Caco-2 (cell line): ENCODE data around the gene SLC20A1. TPM values are rescaled to one million over a fixed set of nuclear protein-coding genes. Genes with fewer than 3 reads are reported as not detected.
A peak's percentile ranks its signal among the peaks of the same experiment; 100 is the strongest.

Experiments
- BruUV-seq: library from RNA; stranded (reverse); fragments of 400-500 nt; replicated peaks from 2 replicates; lab custom pipeline; 2021; lab: Mats Ljungman, UMichigan
- CTCF ChIA-PET: fragments of 300-600 bp; sonication (Branson Sonifier 250); formaldehyde crosslinking; loops from one replicate; lab custom pipeline; 2022; ENCODE audit warnings: antibody characterized with exemption; lab: Charles Lee
- POLR2A ChIA-PET: fragments of 300-600 bp; sonication (Branson Sonifier 250); formaldehyde crosslinking; loops from one replicate; lab custom pipeline; 2022; ENCODE audit warnings: antibody characterized with exemption; lab: Charles Lee
- DNase-seq, 2 experiments: peaks; one replicate each; pipeline versions ENCODE4 v3.0.0 to v3.0.0-alpha.2; 2020 to 2022
- H3K27me3 ChIP-seq: replicated peaks from 2 replicates; pipeline ENCODE4 v1.6.0; 2011; ENCODE audit warnings: low read length; ENCODE audit not compliant: control insufficient read depth, insufficient read depth
- H3K36me3 ChIP-seq: 2 replicates; pipeline ENCODE4 v1.5.1; 2011; ENCODE audit warnings: low read length; ENCODE audit not compliant: control insufficient read depth, insufficient read depth
- H3K4me1 ChIP-seq: fragments of 250-450 bp; sonication (Bioruptor Pico); 2 replicates; pipeline ENCODE4 v1.5.1; 2020; ENCODE audit warnings: mild to moderate bottlenecking
- H3K4me3 ChIP-seq: 2 replicates; pipeline ENCODE4 v1.5.1; 2011; ENCODE audit warnings: low read depth, mild to moderate bottlenecking, control low read depth, low read length
- H3K9me3 ChIP-seq: fragments of 250-450 bp; sonication (Bioruptor Pico); 2 replicates; pipeline ENCODE4 v1.5.1; 2020; ENCODE audit warnings: mild to moderate bottlenecking, moderate library complexity
- H3K27ac Mint-ChIP-seq: one replicate; pipeline ENCODE4 v1.8.0; 2022; ENCODE audit warnings: mixed read lengths; ENCODE audit not compliant: unreplicated experiment
- H3K27me3 Mint-ChIP-seq: one replicate; pipeline ENCODE4 v1.8.0; 2022; ENCODE audit warnings: mixed read lengths; ENCODE audit not compliant: insufficient read depth, unreplicated experiment
- H3K36me3 Mint-ChIP-seq: one replicate; pipeline ENCODE4 v1.8.0; 2022; ENCODE audit warnings: mild to moderate bottlenecking, mixed read lengths; ENCODE audit not compliant: insufficient read depth, unreplicated experiment
- H3K4me1 Mint-ChIP-seq: one replicate; pipeline ENCODE4 v1.8.0; 2022; ENCODE audit warnings: low read depth, mixed read lengths; ENCODE audit not compliant: unreplicated experiment
- H3K4me3 Mint-ChIP-seq: one replicate; pipeline ENCODE4 v1.8.0; 2022; ENCODE audit warnings: mild to moderate bottlenecking, moderate library complexity, mixed read lengths; ENCODE audit not compliant: unreplicated experiment
- H3K9me3 Mint-ChIP-seq: one replicate; pipeline ENCODE4 v1.8.0; 2022; ENCODE audit warnings: mixed read lengths; ENCODE audit not compliant: unreplicated experiment
- intact Hi-C: fragments of 100-400 bp; cut with micrococcal nuclease; formaldehyde crosslinking; loops from one replicate; pipeline ENCODE4 v1.10.0; 2022; ENCODE audit not compliant: unreplicated experiment
- total RNA-seq: library from RNA; stranded (reverse); gene quantifications from 2 replicates; pipeline ENCODE4 v1.2.3, GENCODE V29; 2022
- TF ChIP-seq, protein P1 (sequence below), 2 experiments: fragments of 200-600 bp in 1 of 2; IDR thresholded peaks; 1 replicate in 1 of 2; 2 replicates in 1 of 2; pipeline versions ENCODE4 v1.5.1 to v1.8.0; 2011 to 2022; ENCODE audit warnings: antibody characterized with exemption in 1 of 2, control low read depth in 1 of 2, inconsistent platforms in 1 of 2, low read depth in 1 of 2, low read length in 1 of 2, mild to moderate bottlenecking in 1 of 2, moderate library complexity in 1 of 2; ENCODE audit not compliant: insufficient read depth in 1 of 2, severe bottlenecking in 1 of 2, unreplicated experiment in 1 of 2

The SLC20A1 gene
- total RNA-seq, 1 experiment from 2014 or later = 91.1 TPM

GRCh38 chr2:112646102-112646719 lies 472 bp downstream of the SLC20A1 start:
- H3K27me3 Mint-ChIP-seq = no peaks in the 10 kb centered on the region
- TF ChIP-seq, protein P1, sequence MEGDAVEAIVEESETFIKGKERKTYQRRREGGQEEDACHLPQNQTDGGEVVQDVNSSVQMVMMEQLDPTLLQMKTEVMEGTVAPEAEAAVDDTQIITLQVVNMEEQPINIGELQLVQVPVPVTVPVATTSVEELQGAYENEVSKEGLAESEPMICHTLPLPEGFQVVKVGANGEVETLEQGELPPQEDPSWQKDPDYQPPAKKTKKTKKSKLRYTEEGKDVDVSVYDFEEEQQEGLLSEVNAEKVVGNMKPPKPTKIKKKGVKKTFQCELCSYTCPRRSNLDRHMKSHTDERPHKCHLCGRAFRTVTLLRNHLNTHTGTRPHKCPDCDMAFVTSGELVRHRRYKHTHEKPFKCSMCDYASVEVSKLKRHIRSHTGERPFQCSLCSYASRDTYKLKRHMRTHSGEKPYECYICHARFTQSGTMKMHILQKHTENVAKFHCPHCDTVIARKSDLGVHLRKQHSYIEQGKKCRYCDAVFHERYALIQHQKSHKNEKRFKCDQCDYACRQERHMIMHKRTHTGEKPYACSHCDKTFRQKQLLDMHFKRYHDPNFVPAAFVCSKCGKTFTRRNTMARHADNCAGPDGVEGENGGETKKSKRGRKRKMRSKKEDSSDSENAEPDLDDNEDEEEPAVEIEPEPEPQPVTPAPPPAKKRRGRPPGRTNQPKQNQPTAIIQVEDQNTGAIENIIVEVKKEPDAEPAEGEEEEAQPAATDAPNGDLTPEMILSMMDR (IDR thresholded peaks at IDR 0.05; ENCODE audit: insufficient read depth in 1 of 2, low read depth in 1 of 2, low read length in 1 of 2, severe bottlenecking in 1 of 2, unreplicated experiment in 1 of 2) = no peak
- no peaks in the 10 kb centered on the region for H3K9me3 ChIP-seq
- H3K4me3 Mint-ChIP-seq = peak overlapping the region; percentile 83
- ChIA-PET POLR2A (interaction anchor here (0.6 to 3.3 kb wide), 4 partner anchors 44 to 80 kb away, joined by 8 to 30 read pairs (median 16); partner anchors contain the start of gene CHCHD5), CTCF (interaction anchor here (0.7 to 3.1 kb wide), 4 partner anchors 21 to 80 kb away, joined by 3 to 26 read pairs (median 6); no protein-coding TSS in a partner anchor)
- DNase-seq = no peak
- peak overlapping the region; percentile 93 for H3K4me3 ChIP-seq
- no peaks in the 10 kb centered on the region for H3K27me3 ChIP-seq
- intact Hi-C loops = loop anchor here (5.0 kb wide), 1 partner anchor 46 kb away; no protein-coding TSS in a partner anchor
- H3K9me3 Mint-ChIP-seq = no peaks in the 10 kb centered on the region
- peaks cover 31% of the 10 kb centered on the region for H3K4me1 ChIP-seq
- H3K36me3 ChIP-seq = peaks cover 1% of the 10 kb centered on the region; the same call in 1 of the 2 replicates
- peak overlapping the region; percentile 96 for H3K27ac Mint-ChIP-seq
- H3K4me1 Mint-ChIP-seq = peaks cover 39% of the 10 kb centered on the region
- H3K36me3 Mint-ChIP-seq = peaks cover 72% of the 10 kb centered on the region
- no TSS peak for BruUV-seq

DNA sequence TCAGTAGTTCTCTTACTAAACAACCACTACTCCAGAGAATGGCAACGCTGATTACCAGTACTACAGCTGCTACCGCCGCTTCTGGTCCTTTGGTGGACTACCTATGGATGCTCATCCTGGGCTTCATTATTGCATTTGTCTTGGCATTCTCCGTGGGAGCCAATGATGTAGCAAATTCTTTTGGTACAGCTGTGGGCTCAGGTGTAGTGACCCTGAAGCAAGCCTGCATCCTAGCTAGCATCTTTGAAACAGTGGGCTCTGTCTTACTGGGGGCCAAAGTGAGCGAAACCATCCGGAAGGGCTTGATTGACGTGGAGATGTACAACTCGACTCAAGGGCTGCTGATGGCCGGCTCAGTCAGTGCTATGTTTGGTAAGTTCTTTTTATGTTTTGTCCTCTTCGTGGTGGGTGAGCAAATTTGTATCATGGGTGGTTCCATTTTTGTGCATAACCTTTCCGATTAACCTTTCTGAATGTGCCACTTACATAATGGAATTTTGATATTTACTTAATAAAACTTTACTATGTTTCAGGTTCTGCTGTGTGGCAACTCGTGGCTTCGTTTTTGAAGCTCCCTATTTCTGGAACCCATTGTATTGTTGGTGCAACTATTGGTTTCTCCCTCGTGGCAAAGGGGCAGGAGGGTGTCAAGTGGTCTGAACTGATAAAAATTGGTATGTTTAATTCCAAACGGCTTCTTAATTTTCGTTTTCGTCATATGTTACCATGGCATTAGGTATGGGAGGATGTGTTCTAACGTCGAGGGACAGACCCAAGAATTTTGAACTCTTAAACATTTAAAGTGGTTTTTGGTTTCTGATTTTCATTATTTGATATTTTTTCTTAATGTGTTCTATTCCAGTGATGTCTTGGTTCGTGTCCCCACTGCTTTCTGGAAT lies 1.3 kb downstream of the SLC20A1 start:
- TSS peak; percentile 35 for BruUV-seq
- intact Hi-C loops = loop anchor here (5.0 kb wide), 1 partner anchor 45 kb away; no protein-coding TSS in a partner anchor
- Mint-ChIP-seq H3K4me3 (peak overlapping the region; percentile 83), H3K4me1 (peaks cover 39% of the 10 kb centered on the region), H3K9me3 (no peaks in the 10 kb centered on the region), H3K27ac (peak overlapping the region; percentile 96), H3K36me3 (peaks cover 80% of the 10 kb centered on the region), H3K27me3 (no peaks in the 10 kb centered on the region)
- Histone ChIP-seq H3K9me3 (no peaks in the 10 kb centered on the region), H3K4me3 (peak overlapping the region; percentile 93), H3K27me3 (no peaks in the 10 kb centered on the region), H3K4me1 (peaks cover 31% of the 10 kb centered on the region), H3K36me3 (peaks cover 1% of the 10 kb centered on the region; the same call in 1 of the 2 replicates)
- CTCF ChIA-PET = interaction anchor here (0.6 to 3.1 kb wide), 4 partner anchors 20 to 79 kb away, joined by 3 to 26 read pairs (median 6); no protein-coding TSS in a partner anchor
- TF ChIP-seq, protein P1 (IDR thresholded peaks at IDR 0.05; ENCODE audit: insufficient read depth in 1 of 2, low read depth in 1 of 2, low read length in 1 of 2, severe bottlenecking in 1 of 2, unreplicated experiment in 1 of 2) = no peak
- no peak for DNase-seq
- POLR2A ChIA-PET = interaction anchor here (3.3 kb wide), 1 partner anchor 63 kb away, joined by 13 read pairs; the partner anchor contains the start of gene CHCHD5

DNA sequence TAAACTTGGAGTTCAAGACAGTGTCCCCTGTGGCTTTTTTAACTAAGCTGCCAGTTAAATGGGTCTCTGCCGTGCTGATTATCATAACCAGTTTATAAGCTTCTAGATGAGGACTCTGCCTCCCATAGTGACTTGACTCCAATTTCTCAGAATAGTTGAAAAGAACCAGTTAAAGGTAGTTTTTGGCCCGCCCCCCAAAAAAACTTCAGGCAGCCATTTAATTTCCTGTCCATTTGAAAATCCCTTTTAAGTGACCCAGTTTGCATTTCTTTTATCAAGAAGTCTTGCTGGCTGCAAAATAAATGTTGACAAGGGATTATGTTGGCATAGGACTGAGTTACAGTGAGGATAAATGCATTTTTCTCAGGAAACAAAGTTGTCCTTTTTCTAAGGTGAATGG lies 2.3 kb downstream of the SLC20A1 start:
- CTCF ChIA-PET = no interaction called here
- H3K9me3 Mint-ChIP-seq = no peaks in the 10 kb centered on the region
- H3K27ac Mint-ChIP-seq = peak overlapping the region; percentile 12
- BruUV-seq = no TSS peak
- peaks cover 91% of the 10 kb centered on the region for H3K36me3 Mint-ChIP-seq
- peaks cover 25% of the 10 kb centered on the region for H3K4me1 ChIP-seq
- TF ChIP-seq, protein P1 (IDR thresholded peaks at IDR 0.05; ENCODE audit: insufficient read depth in 1 of 2, low read depth in 1 of 2, low read length in 1 of 2, severe bottlenecking in 1 of 2, unreplicated experiment in 1 of 2) = no peak
- H3K4me3 ChIP-seq = no peak overlapping the region
- no peaks in the 10 kb centered on the region for H3K27me3 ChIP-seq
- DNase-seq = no peak
- peak overlapping the region; percentile 83 for H3K4me3 Mint-ChIP-seq
- POLR2A ChIA-PET = interaction anchor here (3.3 kb wide), 1 partner anchor 64 kb away, joined by 13 read pairs; the partner anchor contains the start of gene CHCHD5
- no peaks in the 10 kb centered on the region for H3K27me3 Mint-ChIP-seq
- H3K4me1 Mint-ChIP-seq = peaks cover 33% of the 10 kb centered on the region
- no peaks in the 10 kb centered on the region for H3K9me3 ChIP-seq
- intact Hi-C loops = loop anchor here (5.0 kb wide), 1 partner anchor 44 kb away; no protein-coding TSS in a partner anchor
- H3K36me3 ChIP-seq = peaks cover 1% of the 10 kb centered on the region
